ENCODE results near the gene RTN1. TPM values are rescaled to one million over a fixed set of nuclear protein-coding genes. Genes with fewer than 3 reads are reported as not detected.

The RTN1 gene
- total and polyA plus RNA-seq, 10 of the 15 experiments (the other 5 are each of a cell fraction or from before 2014, with no cell fraction given): 0.03 to 0.55 (median 0.13) TPM; not detected in 4

- ChIA-PET RAD21 (ENCODE audit: unreplicated experiment) (no interaction called here), POLR2A (no interaction called here), SMC1A (ENCODE audit: uncharacterized antibody, unreplicated experiment) (interaction anchor here (1.5 kb wide), 1 partner anchor 15 kb away, joined by 4 read pairs; no protein-coding TSS in a partner anchor), CTCF (no interaction called here)
- no peak overlapping the region for H3K9ac ChIP-seq (ENCODE audit: control insufficient read depth, insufficient read depth, low read length)
- H3K79me2 ChIP-seq (ENCODE audit: control insufficient read depth, insufficient read depth, low read length): no peaks in the 10 kb centered on the region
- H3K9me3 ChIP-seq (replicated peaks; ENCODE audit: control insufficient read depth, insufficient read depth, low read length): no peaks in the 10 kb centered on the region
- no peaks in the 10 kb centered on the region; a peak in 1 of 4 replicates for H3K27me3 ChIP-seq (replicated peaks in 1 of 2; ENCODE audit: control insufficient read depth in 2 of 2, insufficient read depth in 2 of 2, low read length in 1 of 2)
- no peak overlapping the region for H2AFZ ChIP-seq (ENCODE audit: control insufficient read depth, low read depth, low read length)
- H3K4me1 ChIP-seq (ENCODE audit: control insufficient read depth, insufficient read depth, low read length): no peaks in the 10 kb centered on the region
- H3K27ac ChIP-seq (ENCODE audit: control insufficient read depth, insufficient read depth): no peak overlapping the region
- H3K36me3 ChIP-seq (ENCODE audit: control insufficient read depth in 2 of 2, insufficient read depth in 2 of 2, low read length in 1 of 2): no peaks in the 10 kb centered on the region
- in situ Hi-C loops (cut with MboI) (no loop called here), intact Hi-C loops (cut with micrococcal nuclease; ENCODE audit: unreplicated experiment) (no loop called here)
- no peak overlapping the region for H3K4me2 ChIP-seq (ENCODE audit: control insufficient read depth, insufficient read depth)
- FAIRE-seq (no peak), ATAC-seq (peak; percentile 65), DNase-seq (ENCODE audit: low read depth, low spot score) (no peak)
- H3K4me3 ChIP-seq: no peak overlapping the region
- H4K20me1 ChIP-seq (ENCODE audit: control insufficient read depth, insufficient read depth): no peaks in the 10 kb centered on the region
- TF ChIP-seq, protein P1, sequence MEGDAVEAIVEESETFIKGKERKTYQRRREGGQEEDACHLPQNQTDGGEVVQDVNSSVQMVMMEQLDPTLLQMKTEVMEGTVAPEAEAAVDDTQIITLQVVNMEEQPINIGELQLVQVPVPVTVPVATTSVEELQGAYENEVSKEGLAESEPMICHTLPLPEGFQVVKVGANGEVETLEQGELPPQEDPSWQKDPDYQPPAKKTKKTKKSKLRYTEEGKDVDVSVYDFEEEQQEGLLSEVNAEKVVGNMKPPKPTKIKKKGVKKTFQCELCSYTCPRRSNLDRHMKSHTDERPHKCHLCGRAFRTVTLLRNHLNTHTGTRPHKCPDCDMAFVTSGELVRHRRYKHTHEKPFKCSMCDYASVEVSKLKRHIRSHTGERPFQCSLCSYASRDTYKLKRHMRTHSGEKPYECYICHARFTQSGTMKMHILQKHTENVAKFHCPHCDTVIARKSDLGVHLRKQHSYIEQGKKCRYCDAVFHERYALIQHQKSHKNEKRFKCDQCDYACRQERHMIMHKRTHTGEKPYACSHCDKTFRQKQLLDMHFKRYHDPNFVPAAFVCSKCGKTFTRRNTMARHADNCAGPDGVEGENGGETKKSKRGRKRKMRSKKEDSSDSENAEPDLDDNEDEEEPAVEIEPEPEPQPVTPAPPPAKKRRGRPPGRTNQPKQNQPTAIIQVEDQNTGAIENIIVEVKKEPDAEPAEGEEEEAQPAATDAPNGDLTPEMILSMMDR (IDR thresholded peaks at IDR 0.05 in 2 of 3, conservative IDR thresholded peaks at IDR 0.05 in 1 of 3; ENCODE audit: control insufficient read depth in 2 of 3, extremely low read depth in 1 of 3, insufficient read depth in 1 of 3, low read depth in 3 of 3, low read length in 3 of 3): peak; percentile 9 to 39 (median 30); a peak in 2 of 6 replicates
- TF ChIP-seq GABPA (IDR thresholded peaks at IDR 0.05; ENCODE audit: low read depth): no peak
- 4% methylated on average over 1 of the region's 1 CpG for WGBS (ENCODE audit: insufficient coverage, insufficient replicate concordance, low lambda C conversion rate, missing lambda C conversion rate)
- no TSS peak for BruUV-seq (replicated peaks)
Observed at GRCh38 chr14:59882957-59883356, 12.4 kb upstream of the RTN1 start.

GRCh38 chr14:59871166-59871495 is 555 bp upstream of the RTN1 start:
- intact Hi-C loops (cut with micrococcal nuclease; ENCODE audit: unreplicated experiment) (no loop called here), in situ Hi-C loops (cut with MboI) (no loop called here)
- ATAC-seq (no peak), DNase-seq (ENCODE audit: low read depth, low spot score) (no peak), FAIRE-seq (no peak)
- no peaks in the 10 kb centered on the region for H3K9me3 ChIP-seq (replicated peaks; ENCODE audit: control insufficient read depth, insufficient read depth, low read length)
- H3K27ac ChIP-seq (ENCODE audit: control insufficient read depth, insufficient read depth): no peak overlapping the region
- no peaks in the 10 kb centered on the region for H3K79me2 ChIP-seq (ENCODE audit: control insufficient read depth, insufficient read depth, low read length)
- BruUV-seq (replicated peaks): no TSS peak
- ChIA-PET RAD21 (ENCODE audit: unreplicated experiment) (no interaction called here), POLR2A (no interaction called here), CTCF (no interaction called here), SMC1A (ENCODE audit: uncharacterized antibody, unreplicated experiment) (no interaction called here)
- peak overlapping the region; percentile 84; the same call in 1 of the 2 replicates for H3K4me2 ChIP-seq (ENCODE audit: control insufficient read depth, insufficient read depth)
- H3K4me3 ChIP-seq: peak overlapping the region; percentile 67
- H4K20me1 ChIP-seq (ENCODE audit: control insufficient read depth, insufficient read depth): no peaks in the 10 kb centered on the region
- H3K9ac ChIP-seq (ENCODE audit: control insufficient read depth, insufficient read depth, low read length): no peak overlapping the region
- no peaks in the 10 kb centered on the region; the same call in 1 of the 2 replicates for H3K4me1 ChIP-seq (ENCODE audit: control insufficient read depth, insufficient read depth, low read length)
- no peak overlapping the region for H2AFZ ChIP-seq (ENCODE audit: control insufficient read depth, low read depth, low read length)
- 24% methylated on average over 4 of the region's 4 CpGs for WGBS (ENCODE audit: insufficient coverage, insufficient replicate concordance, low lambda C conversion rate, missing lambda C conversion rate)
- no peaks in the 10 kb centered on the region for H3K36me3 ChIP-seq (ENCODE audit: control insufficient read depth in 2 of 2, insufficient read depth in 2 of 2, low read length in 1 of 2)
- peaks cover 6 to 7% of the 10 kb centered on the region in 2 experiments for H3K27me3 ChIP-seq (replicated peaks in 1 of 2; ENCODE audit: control insufficient read depth in 2 of 2, insufficient read depth in 2 of 2, low read length in 1 of 2)
- TF ChIP-seq BHLHE40 (IDR thresholded peaks at IDR 0.05; ENCODE audit: borderline replicate concordance in 1 of 2, low read depth in 2 of 2, low read length in 1 of 2) (no peak), ZZZ3 (IDR thresholded peaks at IDR 0.05; ENCODE audit: control insufficient read depth, insufficient read length, low read depth) (no peak), RELB (IDR thresholded peaks at IDR 0.05; ENCODE audit: low read depth) (no peak), SUZ12 (IDR thresholded peaks at IDR 0.05; ENCODE audit: unreplicated experiment) (no peak), RCOR1 (conservative IDR thresholded peaks at IDR 0.05; ENCODE audit: low read depth, low read length) (no peak), REST (IDR thresholded peaks at IDR 0.05; ENCODE audit: low read depth, low read length) (no peak)
- TF ChIP-seq, protein P2, sequence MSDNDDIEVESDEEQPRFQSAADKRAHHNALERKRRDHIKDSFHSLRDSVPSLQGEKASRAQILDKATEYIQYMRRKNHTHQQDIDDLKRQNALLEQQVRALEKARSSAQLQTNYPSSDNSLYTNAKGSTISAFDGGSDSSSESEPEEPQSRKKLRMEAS (IDR thresholded peaks at IDR 0.05; ENCODE audit: low read depth, low read length): no peak
